HEK293 (cell line): ENCODE data around the gene FTO.

Experiments used
- CTCF ChIA-PET: fragments of 350-600 bp; formaldehyde crosslinking; extraction: SDS; loops from one replicate; lab custom pipeline; 2021; ENCODE audit warnings: antibody characterized with exemption; lab: Yijun Ruan, JAX
- POLR2A ChIA-PET: fragments of 300-600 bp; formaldehyde crosslinking; extraction: SDS; loops from one replicate; lab custom pipeline; 2020; ENCODE audit warnings: antibody characterized with exemption, inconsistent platforms; lab: Yijun Ruan, JAX
- H3K27ac ChIP-seq: fragments of 200-500 bp; sonication (Bioruptor generic); 2 replicates; pipeline ENCODE4 v1.5.1; 2014; ENCODE audit warnings: low read depth, low read length, control low read depth, inconsistent platforms; ENCODE audit errors: extremely low read depth
- H3K36me3 ChIP-seq, 2 experiments: fragments of 200-500 bp in 1 of 2; sonication (Bioruptor generic) in 1 of 2; 1 replicate in 1 of 2; 2 replicates in 1 of 2; pipeline ENCODE4 v1.5.1; 2014 to 2017; ENCODE audit warnings: inconsistent platforms in 2 of 2, low read length in 2 of 2; ENCODE audit not compliant: control insufficient read depth in 2 of 2, insufficient read depth in 1 of 2
- H3K4me1 ChIP-seq: fragments of 200-500 bp; sonication (Bioruptor generic); 2 replicates; pipeline ENCODE4 v1.5.1; 2014; ENCODE audit warnings: mild to moderate bottlenecking, low read length, inconsistent platforms; ENCODE audit not compliant: control insufficient read depth, insufficient read depth
- H3K4me3 ChIP-seq: 2 replicates; pipeline ENCODE4 v1.5.1; 2011; ENCODE audit warnings: low read depth, mild to moderate bottlenecking, control low read depth, low read length, moderate library complexity
- H3K9me3 ChIP-seq: fragments of 200-500 bp; sonication (Bioruptor generic); 2 replicates; pipeline ENCODE4 v1.5.1; 2014; ENCODE audit warnings: low read depth, low read length, inconsistent platforms; ENCODE audit not compliant: control insufficient read depth, insufficient read depth
- FEZF1 ChIP-seq: fragments of 450-650 bp; formaldehyde crosslinking; IDR thresholded peaks from 2 replicates; pipeline ENCODE4 v1.5.1; 2016; ENCODE audit warnings: missing biosample characterization, missing genetic modification characterization
- GLIS2 ChIP-seq: fragments of 450-650 bp; formaldehyde crosslinking; IDR thresholded peaks from 2 replicates; pipeline ENCODE4 v1.5.1; 2016; ENCODE audit warnings: missing biosample characterization, missing genetic modification characterization
- MZF1 ChIP-seq: fragments of 450-650 bp; formaldehyde crosslinking; IDR thresholded peaks from 2 replicates; pipeline ENCODE4 v1.5.1; 2017; ENCODE audit warnings: missing biosample characterization, missing genetic modification characterization, borderline replicate concordance
- OSR2 ChIP-seq: fragments of 450-650 bp; formaldehyde crosslinking; IDR thresholded peaks from 2 replicates; pipeline ENCODE4 v1.5.1; 2016; ENCODE audit warnings: missing biosample characterization, missing genetic modification characterization
- SALL2 ChIP-seq: fragments of 450-650 bp; formaldehyde crosslinking; IDR thresholded peaks from 2 replicates; pipeline ENCODE4 v1.5.0; 2017; ENCODE audit warnings: missing biosample characterization, mild to moderate bottlenecking, missing genetic modification characterization, borderline replicate concordance
- SCRT2 ChIP-seq: fragments of 450-650 bp; formaldehyde crosslinking; IDR thresholded peaks from 2 replicates; pipeline ENCODE4 v1.5.1; 2016; ENCODE audit warnings: missing biosample characterization, missing genetic modification characterization
- SP2 ChIP-seq: fragments of 450-650 bp; formaldehyde crosslinking; IDR thresholded peaks from 2 replicates; pipeline ENCODE4 v1.5.1; 2016; ENCODE audit warnings: missing biosample characterization, missing genetic modification characterization
- TCF7L2 ChIP-seq: IDR thresholded peaks from 2 replicates; pipeline ENCODE4 v1.6.1; 2011; ENCODE audit warnings: low read depth, mild to moderate bottlenecking, inconsistent platforms, low read length, moderate library complexity, borderline replicate concordance
- WT1 ChIP-seq: fragments of 450-650 bp; formaldehyde crosslinking; IDR thresholded peaks from 2 replicates; pipeline ENCODE4 v1.5.1; 2016; ENCODE audit warnings: missing biosample characterization, missing genetic modification characterization
- ZBTB6 ChIP-seq: fragments of 450-650 bp; formaldehyde crosslinking; IDR thresholded peaks from 2 replicates; pipeline ENCODE4 v1.5.1; 2017; ENCODE audit warnings: missing biosample characterization, missing genetic modification characterization
- ZFP41 ChIP-seq: fragments of 450-650 bp; formaldehyde crosslinking; IDR thresholded peaks from 2 replicates; pipeline ENCODE4 v1.5.1; 2016; ENCODE audit warnings: missing biosample characterization, missing genetic modification characterization, borderline replicate concordance
- ZNF138 ChIP-seq: fragments of 450-650 bp; formaldehyde crosslinking; IDR thresholded peaks from 2 replicates; pipeline ENCODE4 v1.5.1; 2016; ENCODE audit warnings: missing biosample characterization, missing genetic modification characterization, borderline replicate concordance
- ZNF148 ChIP-seq: fragments of 450-650 bp; formaldehyde crosslinking; IDR thresholded peaks from 2 replicates; pipeline ENCODE4 v1.5.0; 2017; ENCODE audit warnings: missing biosample characterization, missing genetic modification characterization, borderline replicate concordance
- ZNF155 ChIP-seq: fragments of 450-650 bp; formaldehyde crosslinking; IDR thresholded peaks from 2 replicates; pipeline ENCODE4 v1.5.1; 2016; ENCODE audit warnings: missing biosample characterization, missing genetic modification characterization
- ZNF214 ChIP-seq: fragments of 450-650 bp; formaldehyde crosslinking; IDR thresholded peaks from 2 replicates; pipeline ENCODE4 v1.5.1; 2017; ENCODE audit warnings: missing biosample characterization, mild to moderate bottlenecking, missing genetic modification characterization, borderline replicate concordance
- ZNF223 ChIP-seq: fragments of 450-650 bp; formaldehyde crosslinking; IDR thresholded peaks from 2 replicates; pipeline ENCODE4 v1.5.1; 2016; ENCODE audit warnings: missing biosample characterization, missing genetic modification characterization
- ZNF362 ChIP-seq: fragments of 450-650 bp; formaldehyde crosslinking; IDR thresholded peaks from 2 replicates; pipeline ENCODE4 v1.5.1; 2016; ENCODE audit warnings: missing biosample characterization, missing genetic modification characterization
- ZNF404 ChIP-seq: fragments of 450-650 bp; formaldehyde crosslinking; IDR thresholded peaks from 2 replicates; pipeline ENCODE4 v1.5.1; 2017; ENCODE audit warnings: missing biosample characterization, missing genetic modification characterization
- ZNF660 ChIP-seq: fragments of 450-650 bp; IDR thresholded peaks from 2 replicates; pipeline ENCODE4 v1.5.1; 2018; ENCODE audit warnings: missing biosample characterization, mild to moderate bottlenecking, missing genetic modification characterization
- ZNF843 ChIP-seq: fragments of 450-650 bp; formaldehyde crosslinking; IDR thresholded peaks from 2 replicates; pipeline ENCODE4 v1.5.1; 2016; ENCODE audit warnings: missing biosample characterization, missing genetic modification characterization
- ZSCAN5A ChIP-seq: fragments of 450-650 bp; formaldehyde crosslinking; IDR thresholded peaks from 2 replicates; pipeline ENCODE4 v1.5.1; 2016; ENCODE audit warnings: missing biosample characterization, missing genetic modification characterization
- ZXDB ChIP-seq: fragments of 450-650 bp; formaldehyde crosslinking; IDR thresholded peaks from 2 replicates; pipeline ENCODE4 v1.5.1; 2016; ENCODE audit warnings: missing biosample characterization, missing genetic modification characterization
- TF ChIP-seq, protein P1 (sequence below): fragments of 450-650 bp; formaldehyde crosslinking; IDR thresholded peaks from 2 replicates; pipeline ENCODE4 v1.5.1; 2017; ENCODE audit warnings: missing biosample characterization, missing genetic modification characterization
- TF ChIP-seq, protein P2 (sequence below): fragments of 450-650 bp; formaldehyde crosslinking; IDR thresholded peaks from 2 replicates; pipeline ENCODE4 v1.5.1; 2017; ENCODE audit warnings: missing biosample characterization, missing genetic modification characterization

The FTO gene

GRCh38 chr16:53926209-53926608 is 222.3 kb downstream of the FTO start (continued):
- no peak for TF ChIP-seq ZNF155 (tag by site-specific recombination)
- TF ChIP-seq ZSCAN5A (tag by site-specific recombination), result no peak
- no peak for TF ChIP-seq SP2
- TF ChIP-seq ZNF362 (tag by site-specific recombination), result no peak
- TF ChIP-seq ZNF843 (tag by site-specific recombination), result no peak
- TF ChIP-seq, all 188 proteins: peak for 0

GRCh38 chr16:53932975-53933374 is 229.0 kb downstream of the FTO start:
- Histone ChIP-seq H3K36me3 (no peaks in the 10 kb centered on the region), H3K27ac (no peak overlapping the region), H3K4me1 (peaks cover 12% of the 10 kb centered on the region), H3K9me3 (no peaks in the 10 kb centered on the region), H3K4me3 (no peak overlapping the region)
- ChIA-PET POLR2A (no interaction called here), CTCF (no interaction called here)
- TF ChIP-seq GLIS2 (no peak), ZNF660 (tag by site-specific recombination) (no peak), WT1 (peak; percentile 83), ZNF843 (tag by site-specific recombination) (peak; percentile 79), SCRT2 (tag by site-specific recombination) (no peak), SALL2 (tag by site-specific recombination) (no peak), MZF1 (tag by site-specific recombination) (peak; percentile 14; the same call in 1 of the 2 replicates), FEZF1 (tag by site-specific recombination) (peak; percentile 44), ZXDB (peak; percentile 58; the same call in 1 of the 2 replicates), TCF7L2 (peak; percentile 59; the same call in 1 of the 2 replicates), OSR2 (tag by site-specific recombination) (peak; percentile 24; the same call in 1 of the 2 replicates), ZNF404 (no peak)
- TF ChIP-seq, protein P1, sequence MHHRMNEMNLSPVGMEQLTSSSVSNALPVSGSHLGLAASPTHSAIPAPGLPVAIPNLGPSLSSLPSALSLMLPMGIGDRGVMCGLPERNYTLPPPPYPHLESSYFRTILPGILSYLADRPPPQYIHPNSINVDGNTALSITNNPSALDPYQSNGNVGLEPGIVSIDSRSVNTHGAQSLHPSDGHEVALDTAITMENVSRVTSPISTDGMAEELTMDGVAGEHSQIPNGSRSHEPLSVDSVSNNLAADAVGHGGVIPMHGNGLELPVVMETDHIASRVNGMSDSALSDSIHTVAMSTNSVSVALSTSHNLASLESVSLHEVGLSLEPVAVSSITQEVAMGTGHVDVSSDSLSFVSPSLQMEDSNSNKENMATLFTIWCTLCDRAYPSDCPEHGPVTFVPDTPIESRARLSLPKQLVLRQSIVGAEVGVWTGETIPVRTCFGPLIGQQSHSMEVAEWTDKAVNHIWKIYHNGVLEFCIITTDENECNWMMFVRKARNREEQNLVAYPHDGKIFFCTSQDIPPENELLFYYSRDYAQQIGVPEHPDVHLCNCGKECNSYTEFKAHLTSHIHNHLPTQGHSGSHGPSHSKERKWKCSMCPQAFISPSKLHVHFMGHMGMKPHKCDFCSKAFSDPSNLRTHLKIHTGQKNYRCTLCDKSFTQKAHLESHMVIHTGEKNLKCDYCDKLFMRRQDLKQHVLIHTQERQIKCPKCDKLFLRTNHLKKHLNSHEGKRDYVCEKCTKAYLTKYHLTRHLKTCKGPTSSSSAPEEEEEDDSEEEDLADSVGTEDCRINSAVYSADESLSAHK (tag by site-specific recombination), result 0 out of 2 replicates have a peak, but pooled peaks have one; percentile 18
- TF ChIP-seq, protein P2, sequence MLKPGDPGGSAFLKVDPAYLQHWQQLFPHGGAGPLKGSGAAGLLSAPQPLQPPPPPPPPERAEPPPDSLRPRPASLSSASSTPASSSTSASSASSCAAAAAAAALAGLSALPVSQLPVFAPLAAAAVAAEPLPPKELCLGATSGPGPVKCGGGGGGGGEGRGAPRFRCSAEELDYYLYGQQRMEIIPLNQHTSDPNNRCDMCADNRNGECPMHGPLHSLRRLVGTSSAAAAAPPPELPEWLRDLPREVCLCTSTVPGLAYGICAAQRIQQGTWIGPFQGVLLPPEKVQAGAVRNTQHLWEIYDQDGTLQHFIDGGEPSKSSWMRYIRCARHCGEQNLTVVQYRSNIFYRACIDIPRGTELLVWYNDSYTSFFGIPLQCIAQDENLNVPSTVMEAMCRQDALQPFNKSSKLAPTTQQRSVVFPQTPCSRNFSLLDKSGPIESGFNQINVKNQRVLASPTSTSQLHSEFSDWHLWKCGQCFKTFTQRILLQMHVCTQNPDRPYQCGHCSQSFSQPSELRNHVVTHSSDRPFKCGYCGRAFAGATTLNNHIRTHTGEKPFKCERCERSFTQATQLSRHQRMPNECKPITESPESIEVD (tag by site-specific recombination), result peak; percentile 40; the same call in 1 of the 2 replicates

DNA sequence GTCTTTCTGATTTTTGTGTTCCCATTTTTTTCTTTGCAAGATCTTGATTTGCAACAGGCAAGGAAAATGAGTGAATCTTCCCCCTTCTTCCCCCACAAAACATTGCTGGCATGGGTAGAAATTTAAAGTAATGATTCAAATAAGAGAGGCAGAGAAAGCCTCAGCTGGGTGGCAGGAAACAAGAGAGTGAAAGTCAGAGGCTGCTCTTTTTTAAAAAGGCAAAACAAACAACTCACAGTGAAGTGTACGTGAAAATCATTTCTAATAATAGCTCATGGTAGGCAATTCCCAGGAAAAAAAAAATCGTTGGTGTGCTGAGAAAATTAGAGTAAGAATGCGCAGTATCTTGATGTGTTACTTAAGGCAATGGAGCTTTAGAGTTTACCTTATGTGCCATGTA is 229.5 kb downstream of the FTO start:
- no peak overlapping the region for H3K27ac ChIP-seq
- H3K9me3 ChIP-seq, result no peaks in the 10 kb centered on the region
- no peak for TF ChIP-seq ZFP41 (tag by site-specific recombination)
- TF ChIP-seq ZBTB6 (tag by site-specific recombination), result no peak
- TF ChIP-seq ZNF138, result no peak
- TF ChIP-seq ZNF148, result no peak
- TF ChIP-seq FEZF1 (tag by site-specific recombination), result peak; percentile 34; the same call in 1 of the 2 replicates
- TF ChIP-seq ZNF214 (tag by site-specific recombination), result no peak
- no peak for TF ChIP-seq ZNF223
- H3K4me3 ChIP-seq, result no peak overlapping the region
- ChIA-PET POLR2A (no interaction called here), CTCF (no interaction called here)
- peaks cover 8% of the 10 kb centered on the region; the same call in 1 of the 2 replicates for H3K4me1 ChIP-seq
- H3K36me3 ChIP-seq, result no peaks in the 10 kb centered on the region
